ENCODE measurements around the gene PSMB7.
A peak's percentile ranks its signal among the peaks of the same experiment; 100 is the strongest.

Gene PSMB7

GRCh38 chr9:124321416-124321815, 93.8 kb downstream of the PSMB7 start:
- DNase-seq = no peak

DNA sequence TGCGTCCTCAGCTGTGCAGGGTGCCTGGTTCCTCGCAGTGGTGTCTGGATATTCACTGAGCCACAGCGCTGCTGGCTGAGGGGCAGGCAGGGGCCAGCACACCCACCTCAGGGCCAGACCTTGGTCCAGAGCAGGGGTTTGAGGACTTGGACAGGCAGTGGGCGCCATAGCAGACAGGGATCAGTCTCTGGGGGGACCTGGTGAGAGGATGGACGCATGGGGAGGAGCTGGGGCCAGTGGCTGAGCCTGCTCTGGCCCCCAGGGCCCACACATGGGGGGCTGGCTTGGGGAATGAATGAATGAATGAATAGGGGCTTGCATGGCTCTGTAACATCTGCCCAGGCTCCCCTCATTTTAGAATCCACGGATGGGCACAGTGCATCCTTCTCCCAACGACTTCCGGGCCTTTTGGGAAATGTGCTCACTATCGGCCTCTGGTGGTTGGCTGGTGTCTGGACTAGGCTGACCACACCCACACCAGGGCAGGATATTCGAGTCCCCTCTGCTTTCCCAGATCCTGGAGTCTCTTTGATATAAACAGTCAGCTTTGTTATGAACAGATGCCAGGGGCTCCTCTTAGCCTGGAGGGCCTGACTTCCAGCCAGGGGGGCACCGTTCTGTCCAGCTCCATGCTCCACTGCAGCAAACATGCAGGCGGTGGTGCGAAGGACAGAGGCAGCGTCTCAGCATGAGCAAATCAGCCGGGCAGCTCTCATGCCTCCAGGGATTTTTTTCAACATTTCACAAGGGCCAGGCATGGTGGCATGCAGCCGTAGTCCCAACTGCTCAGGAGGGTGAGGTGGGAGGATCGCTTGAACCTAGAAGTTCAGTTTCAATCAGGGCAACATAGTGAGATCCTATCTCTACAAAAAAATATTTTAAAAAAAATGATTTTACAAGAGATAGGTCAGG, 94.9 kb downstream of the PSMB7 start:
- peak; percentile 49 to 75 for DNase-seq

- DNase-seq = no peak
Measured at GRCh38 chr9:124315882-124316281, 99.4 kb downstream of the PSMB7 start.

- DNase-seq = no peak
Measured at GRCh38 chr9:124313940-124314339, 101.3 kb downstream of the PSMB7 start.

GRCh38 chr9:124312290-124313265, 102.7 kb downstream of the PSMB7 start:
- DNase-seq = no peak

- DNase-seq = no peak
Measured at GRCh38 chr9:124311283-124311682, 104.0 kb downstream of the PSMB7 start.

GRCh38 chr9:124309667-124310084, 105.6 kb downstream of the PSMB7 start:
- DNase-seq = no peak

DNA sequence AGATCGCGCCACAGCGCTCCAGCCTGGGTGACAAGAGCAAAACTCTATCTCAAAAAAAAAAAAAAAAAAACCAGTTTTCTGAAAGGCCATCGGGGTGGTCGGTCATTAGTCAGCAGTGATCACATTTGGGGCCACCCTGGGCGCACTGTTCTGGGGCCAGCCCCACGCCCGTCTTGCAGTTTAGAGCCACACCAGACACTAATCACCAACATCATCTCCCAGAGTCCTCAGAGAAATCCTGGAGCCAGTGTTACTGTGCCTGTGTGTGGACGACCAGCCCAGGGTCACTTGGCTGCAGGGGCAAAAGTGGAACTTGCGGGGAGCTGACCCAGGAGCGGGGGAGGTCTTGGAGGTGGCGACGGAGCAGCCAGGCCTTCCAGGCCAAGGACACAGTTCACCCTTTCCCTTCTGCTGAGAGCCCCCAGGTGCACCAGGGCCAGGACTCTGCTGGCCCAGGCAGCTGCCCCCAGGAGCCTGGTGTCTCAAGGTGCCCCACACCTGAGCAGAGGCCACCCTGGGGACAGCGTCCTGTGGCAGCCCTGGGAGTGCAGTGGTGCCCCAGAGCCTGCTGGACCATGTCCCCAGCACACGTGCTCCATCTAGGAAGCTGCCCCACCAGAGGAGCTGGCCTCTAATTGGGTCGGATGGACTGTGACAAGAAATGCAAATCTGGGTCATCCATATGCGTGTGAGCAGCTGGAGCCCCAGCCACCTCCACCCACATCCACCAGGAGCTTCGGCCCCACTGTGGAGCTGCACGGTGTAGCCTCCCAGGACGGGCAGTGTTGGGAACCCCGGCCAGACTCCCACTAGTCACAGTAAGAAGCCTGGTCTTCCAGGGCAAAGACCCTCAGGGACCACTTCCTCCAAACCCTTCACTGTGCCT, 106.4 kb downstream of the PSMB7 start:
- no peak for DNase-seq

DNA sequence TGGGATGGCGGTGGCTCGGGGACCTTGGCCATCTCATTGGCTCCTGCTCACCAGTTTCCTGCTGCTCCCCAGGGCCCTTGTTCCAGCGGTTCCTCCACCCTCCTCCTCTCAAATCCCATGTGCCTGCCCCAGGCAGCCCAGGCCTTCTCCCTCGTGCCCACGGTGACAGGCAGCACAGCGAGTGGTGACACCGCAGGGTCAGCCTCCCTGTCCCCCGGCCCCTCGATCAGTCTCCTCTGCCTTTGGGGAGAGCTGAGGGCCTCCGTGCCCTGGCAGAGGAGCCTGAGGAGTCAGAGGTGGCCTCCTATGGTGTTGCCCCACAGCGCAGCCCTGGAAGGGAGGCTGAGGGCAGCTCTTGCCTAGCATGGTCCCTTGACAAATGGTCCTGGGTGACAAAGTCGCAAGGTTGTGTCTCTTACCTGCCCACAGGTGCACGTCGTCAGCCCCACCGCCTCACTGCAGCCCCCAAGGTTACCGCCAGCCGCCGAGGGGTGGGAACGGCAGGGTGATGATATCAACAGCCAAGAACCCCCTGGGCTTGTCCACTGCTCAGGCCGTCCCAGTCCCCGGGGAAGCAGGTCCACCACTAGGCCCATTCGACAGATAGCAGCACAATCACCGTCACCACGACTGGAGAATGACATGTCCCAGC, 107.7 kb downstream of the PSMB7 start:
- DNase-seq = no peak

GRCh38 chr9:124306098-124306735, 109.0 kb downstream of the PSMB7 start:
- no peak for DNase-seq

DNA sequence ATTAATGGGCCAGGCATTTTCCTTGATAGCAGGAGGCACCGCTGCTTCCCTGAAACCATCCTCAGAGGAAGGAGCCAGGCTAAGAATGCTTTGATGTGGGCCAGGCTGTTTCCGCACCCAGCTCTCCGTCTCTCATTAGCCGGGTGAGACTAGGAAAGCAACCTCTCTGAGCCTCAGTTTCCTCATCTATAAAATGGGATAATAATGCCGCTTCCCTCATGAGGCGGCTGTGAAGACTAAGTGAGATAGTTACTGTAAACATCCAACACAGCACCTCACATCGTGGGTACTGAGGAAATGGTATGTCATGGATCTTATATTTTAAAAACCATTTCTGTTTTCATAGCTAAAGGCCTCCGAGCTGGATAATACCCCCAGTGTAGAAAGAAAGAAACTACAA, 111.0 kb downstream of the PSMB7 start:
- DNase-seq = no peak

- no peak for DNase-seq
Measured at GRCh38 chr9:124303762-124304161, 111.5 kb downstream of the PSMB7 start.

All from NCI-H524 (cell line).